Activated naive CD4-positive, alpha-beta T cell (primary cell): Measurements from ENCODE around the gene TOMM7.
"Not testable (repeated sequence)": the region's sequence is repeated elsewhere in the genome, so short reads cannot be mapped to it uniquely, and the experiment has no call there.

ENCODE experiments used
- DNase-seq, 4 experiments: peaks; one replicate each; lab custom pipeline; 2025; lab: John Stamatoyannopoulos, UW

The TOMM7 gene

DNA sequence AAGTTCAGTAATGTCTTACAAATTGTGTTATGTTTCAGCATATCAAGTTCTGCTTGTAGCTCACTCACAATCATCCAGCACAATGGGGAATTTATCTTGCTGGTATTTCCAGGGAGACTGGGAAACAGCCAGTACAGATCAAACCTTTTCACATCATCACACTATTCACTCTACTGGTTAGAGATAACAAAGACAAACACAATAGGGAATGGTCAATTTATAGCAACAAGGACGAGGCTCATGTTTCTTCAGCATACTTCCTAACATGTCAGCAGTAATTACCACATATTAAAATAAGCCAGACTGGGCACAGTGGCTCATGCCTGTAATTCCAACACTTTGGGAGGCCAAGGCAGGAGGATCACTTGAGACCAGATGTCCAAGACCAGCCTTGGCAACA is 38.3 kb downstream of the TOMM7 start:
- DNase-seq, result no peak

DNA sequence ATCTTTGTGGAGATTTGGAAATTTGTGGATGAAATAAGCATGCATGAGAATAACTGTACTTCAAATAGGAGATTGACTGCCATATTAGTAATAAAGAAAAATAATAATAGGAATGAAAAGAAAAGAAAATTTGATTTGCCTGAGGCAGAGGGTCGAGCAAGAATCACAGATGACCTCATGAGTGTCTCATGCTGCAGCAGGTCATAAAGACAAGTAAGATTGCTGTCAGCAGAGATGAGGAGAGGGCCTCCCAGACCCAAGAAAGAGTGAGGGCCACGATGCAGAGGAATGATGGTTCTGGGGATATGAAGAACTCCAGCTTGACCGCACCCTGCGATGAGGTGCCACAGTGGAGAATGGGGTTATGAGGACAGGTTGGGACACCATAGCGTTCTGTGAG is 39.2 kb downstream of the TOMM7 start:
- no peak for DNase-seq

DNA sequence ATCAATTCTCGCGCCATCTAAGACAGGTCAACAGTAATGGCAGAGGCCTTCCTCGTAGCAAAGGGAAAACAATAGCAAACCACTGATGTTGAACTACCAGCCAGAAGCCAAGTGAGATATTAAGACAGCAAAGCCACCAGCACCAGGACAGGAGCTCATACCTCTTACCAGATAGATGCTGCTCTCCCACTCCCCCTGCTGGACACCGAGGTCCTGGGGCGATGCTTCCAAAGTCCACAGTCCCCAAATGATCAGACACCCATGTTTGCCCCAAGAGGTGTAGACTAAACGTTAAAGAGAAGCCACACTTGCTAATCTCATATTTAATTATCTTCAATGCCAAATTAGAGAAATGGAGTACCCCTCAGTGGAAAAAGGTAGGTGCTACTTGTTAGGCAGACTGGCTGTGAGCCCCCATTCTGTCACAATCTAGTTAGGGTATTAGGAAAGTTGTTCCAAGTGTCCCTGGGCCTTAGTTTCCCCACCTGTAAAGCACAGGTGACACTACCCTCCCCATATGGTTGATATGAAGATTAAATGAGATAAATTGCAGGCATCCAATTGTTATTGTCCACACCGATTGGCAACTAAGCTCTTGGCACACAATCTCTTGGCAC is 39.9 kb downstream of the TOMM7 start:
- DNase-seq, result peak; percentile 36 to 54 (median 50)

DNA sequence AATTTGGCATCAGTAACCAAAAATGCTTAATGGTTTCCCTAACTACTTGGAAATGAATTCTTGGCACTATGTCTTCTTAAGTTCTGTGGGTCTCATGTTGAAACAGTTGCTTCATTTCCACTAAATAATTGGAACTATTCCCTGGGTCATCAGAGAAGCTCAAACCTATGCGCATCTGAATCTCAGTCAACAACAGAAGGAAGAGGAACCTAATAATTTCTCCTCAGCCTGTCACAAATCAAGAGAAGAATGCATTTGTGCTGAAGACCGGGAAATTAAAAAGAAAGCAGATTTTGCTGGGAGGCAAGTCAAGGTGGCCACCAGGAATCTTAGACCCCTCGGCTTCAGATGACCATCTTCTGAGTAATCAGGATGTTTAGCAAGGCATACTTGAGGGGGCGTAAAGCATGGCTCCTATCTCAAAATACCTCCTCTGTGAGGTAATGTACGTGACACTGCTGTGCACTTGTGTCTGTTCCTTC is 41.4 kb downstream of the TOMM7 start:
- DNase-seq, result no peak

DNA sequence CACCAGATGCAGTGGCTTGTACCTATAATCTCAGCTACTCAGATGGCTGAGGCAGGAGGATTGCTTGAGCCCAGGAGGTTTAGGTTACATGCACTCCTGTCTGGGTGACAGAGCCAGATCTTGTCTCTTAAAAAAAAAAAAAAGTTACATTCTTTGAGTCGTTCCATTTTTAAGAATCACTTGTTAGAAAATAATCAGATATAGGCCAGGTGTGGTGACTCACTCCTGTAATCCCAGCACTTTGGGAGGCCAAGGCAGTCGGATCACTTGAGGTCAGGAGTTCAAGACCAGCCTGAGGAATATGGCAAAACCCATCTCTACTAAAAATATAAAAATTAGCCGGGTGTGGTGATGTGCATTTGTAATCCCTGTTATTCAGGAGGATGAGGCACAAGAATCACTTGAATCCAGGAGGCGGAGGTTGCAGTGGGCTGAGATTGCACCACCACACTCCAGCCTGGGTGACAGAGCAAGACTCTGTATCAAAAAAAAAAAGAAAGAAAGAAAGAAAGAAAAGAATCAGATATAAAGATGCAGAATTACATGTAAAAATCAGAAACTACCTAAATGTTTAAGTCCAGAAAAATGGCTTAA is 42.8 kb downstream of the TOMM7 start:
- not testable (repeated sequence) for DNase-seq

DNA sequence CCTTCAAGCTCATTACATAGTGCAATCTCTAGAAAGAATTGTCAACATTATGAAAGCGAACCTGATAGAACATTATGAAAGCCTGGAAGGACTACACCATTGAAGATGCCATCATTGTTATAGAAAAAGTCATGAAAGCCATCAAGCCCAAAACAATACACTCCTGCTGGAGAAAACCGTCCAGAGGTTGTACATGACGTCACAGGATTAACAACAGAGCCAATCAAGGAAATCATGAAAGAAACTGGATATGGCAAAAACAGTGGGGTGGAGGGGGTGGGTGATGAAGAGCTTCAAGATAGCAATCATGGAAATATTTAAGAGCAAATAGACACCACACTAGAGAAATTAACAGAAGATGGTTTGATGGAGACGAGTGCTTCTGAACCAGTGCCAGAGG is 45.7 kb downstream of the TOMM7 start:
- no peak for DNase-seq

DNA sequence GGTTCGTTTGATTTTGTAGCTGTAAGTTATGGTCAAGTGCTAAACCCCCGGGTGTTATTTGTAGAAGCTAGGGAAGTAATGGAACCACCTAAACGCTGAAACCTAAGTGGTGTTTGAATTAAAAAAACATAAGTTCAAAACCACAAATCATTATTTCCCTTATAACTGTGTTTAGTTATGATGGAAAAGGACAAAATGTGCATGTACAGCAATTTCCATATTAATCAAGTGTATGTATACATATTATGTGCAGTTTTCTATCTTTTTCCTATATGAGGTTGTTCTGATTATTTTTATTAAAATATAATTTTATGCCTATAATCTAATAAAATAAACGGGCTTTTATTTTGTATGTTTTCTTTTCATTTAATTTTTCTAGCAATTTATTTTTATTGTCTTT is 49.8 kb downstream of the TOMM7 start:
- no peak for DNase-seq

DNA sequence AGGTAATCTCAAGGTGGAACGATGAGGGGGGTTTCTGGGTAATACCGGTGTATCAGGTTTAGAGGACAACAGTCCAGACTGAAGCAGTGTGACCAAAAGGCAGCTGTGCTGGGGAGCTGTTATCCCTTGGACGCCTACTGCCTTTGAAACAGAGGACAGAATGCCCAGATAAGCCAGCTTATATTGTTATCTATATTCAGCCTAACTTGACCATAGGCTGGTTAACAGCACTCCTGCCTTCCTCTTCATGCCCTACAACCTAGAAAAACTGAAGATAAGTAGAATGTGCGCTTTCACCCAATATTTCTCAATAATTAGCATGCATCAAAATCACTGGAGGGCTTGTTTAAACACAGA is 50.8 kb downstream of the TOMM7 start:
- DNase-seq, result no peak

DNA sequence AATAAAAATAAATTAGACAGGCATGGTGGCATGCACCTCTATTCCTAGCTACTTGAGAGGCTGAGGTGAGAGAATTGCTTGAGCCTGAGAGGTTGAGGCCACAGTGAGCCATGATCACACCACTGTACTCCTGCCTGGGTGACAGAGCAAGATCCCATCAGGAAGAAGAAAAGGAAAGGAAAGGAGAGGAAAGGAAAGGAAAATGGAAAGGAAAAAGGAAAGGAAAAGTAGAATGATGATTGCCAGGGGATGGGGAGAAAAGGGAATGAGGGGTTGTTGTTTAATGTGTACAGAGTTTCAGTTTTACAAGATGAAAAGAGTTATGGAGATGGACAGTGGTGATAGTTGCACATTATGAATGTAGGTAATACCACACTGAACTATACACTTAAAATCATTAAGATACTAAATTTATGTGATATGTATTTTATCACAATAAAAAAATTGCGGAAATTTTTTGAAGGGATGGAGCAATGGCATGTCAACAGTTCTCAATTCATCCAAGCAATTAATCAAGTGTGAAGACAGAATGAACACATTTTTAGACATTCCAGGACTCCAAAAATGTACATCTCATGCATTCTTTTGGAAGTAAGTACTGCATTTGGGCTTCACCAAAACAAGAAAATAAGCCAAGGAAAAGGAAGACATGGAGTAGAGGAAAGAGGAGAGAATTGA is 51.3 kb downstream of the TOMM7 start:
- DNase-seq, result no peak

DNA sequence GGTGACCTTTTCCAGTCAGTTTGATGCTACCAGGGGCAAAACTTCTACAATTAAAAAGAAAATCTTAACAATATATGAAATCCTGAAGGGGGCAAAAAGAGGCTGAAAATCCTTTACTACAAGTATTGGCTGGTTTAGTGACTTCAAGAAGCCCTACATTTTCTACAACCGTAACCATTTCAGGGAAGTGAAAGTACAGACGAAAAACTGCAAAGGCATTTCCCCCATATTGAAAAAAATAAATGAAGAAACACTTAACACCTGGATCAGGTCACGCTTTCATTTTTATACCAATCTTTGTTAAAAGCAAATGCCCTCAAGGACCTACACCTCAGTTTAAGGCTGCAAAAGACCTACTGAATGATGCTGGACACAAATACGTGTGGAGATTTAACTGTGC is 57.0 kb downstream of the TOMM7 start:
- no peak for DNase-seq
